Activated T-helper 17 cell treated with anti-CD3 and anti-CD28 coated beads, Interleukin-2, amount 50 U/mL, for 72 hours (primary cell): ENCODE measurements around the gene CIB1. TPM values are rescaled to one million over a fixed set of nuclear protein-coding genes. Genes with fewer than 3 reads are reported as not detected.
A peak's percentile ranks its signal among the peaks of the same experiment; 100 is the strongest.
"Not testable (repeated sequence)": the region's sequence is repeated elsewhere in the genome, so short reads cannot be mapped to it uniquely, and the experiment has no call there.

Source experiments
- ATAC-seq: fragments of 150-1000 bp; cut with Tn5 transposase; replicated peaks from 2 replicates; pipeline ENCODE4 v1.10.0; 2021; ENCODE audit warnings: mild to moderate bottlenecking, moderate library complexity
- H3K27ac Mint-ChIP-seq: one replicate; pipeline ENCODE4 v1.8.0; 2022; ENCODE audit warnings: mixed read lengths
- H3K27me3 Mint-ChIP-seq: one replicate; pipeline ENCODE4 v1.8.0; 2022; ENCODE audit warnings: mixed read lengths
- H3K36me3 Mint-ChIP-seq: one replicate; pipeline ENCODE4 v1.8.0; 2022; ENCODE audit warnings: low read depth, mild to moderate bottlenecking, mixed read lengths
- H3K4me1 Mint-ChIP-seq: one replicate; pipeline ENCODE4 v1.8.0; 2022; ENCODE audit warnings: mixed read lengths
- H3K4me3 Mint-ChIP-seq: one replicate; pipeline ENCODE4 v1.8.0; 2022; ENCODE audit warnings: mild to moderate bottlenecking, mixed read lengths
- H3K9me3 Mint-ChIP-seq: one replicate; pipeline ENCODE4 v1.8.0; 2022; ENCODE audit warnings: mixed read lengths
- total RNA-seq, 2 donors: library from RNA; stranded (reverse); gene quantifications; one replicate each; pipeline ENCODE4 v1.2.3, GENCODE V29; 2022

The CIB1 gene
- total RNA-seq = 100 to 1,000 TPM; 128 to 163 TPM

- peak; percentile 89 for ATAC-seq
- Mint-ChIP-seq H3K27ac (peak within 1 kb of the TSS; percentile 90), H3K36me3 (peaks cover 72% of the 10 kb centered on the region), H3K27me3 (no peaks in the 10 kb centered on the region), H3K4me3 (peak within 1 kb of the TSS; percentile 98), H3K9me3 (no peaks in the 10 kb centered on the region), H3K4me1 (peaks cover 14% of the 10 kb centered on the region)
Observed at GRCh38 chr15:90233387-90234095, at the start of gene CIB1. TSS of gene CIB1 (minus strand) at chr15:90233941. CDS start at chr15:90233885, 56 bp downstream.

- H3K27me3 Mint-ChIP-seq, ATAC-seq, H3K27ac Mint-ChIP-seq, H3K36me3 Mint-ChIP-seq, H3K4me1 Mint-ChIP-seq, H3K4me3 Mint-ChIP-seq, H3K9me3 Mint-ChIP-seq: not testable (repeated sequence)
Observed at GRCh38 chr15:90281637-90282036, 47.9 kb upstream of the CIB1 start.

- H3K36me3 Mint-ChIP-seq, H3K27ac Mint-ChIP-seq, H3K4me3 Mint-ChIP-seq, ATAC-seq, H3K27me3 Mint-ChIP-seq, H3K9me3 Mint-ChIP-seq, H3K4me1 Mint-ChIP-seq: not testable (repeated sequence)
Observed at GRCh38 chr15:90280743-90281142, 47.0 kb upstream of the CIB1 start.

GRCh38 chr15:90278467-90278866 is 44.7 kb upstream of the CIB1 start:
- ATAC-seq, H3K4me1 Mint-ChIP-seq: not testable (repeated sequence)

GRCh38 chr15:90271459-90272166 is 37.9 kb upstream of the CIB1 start:
- no peak for ATAC-seq
- H3K36me3 Mint-ChIP-seq = peaks cover 94% of the 10 kb centered on the region
- H3K27me3 Mint-ChIP-seq = no peaks in the 10 kb centered on the region
- H3K4me1 Mint-ChIP-seq = peaks cover 37% of the 10 kb centered on the region
- peak overlapping the region; percentile 83 for H3K27ac Mint-ChIP-seq
- H3K4me3 Mint-ChIP-seq = no peak overlapping the region
- no peaks in the 10 kb centered on the region for H3K9me3 Mint-ChIP-seq

More at GRCh38 chr15:90278467-90278866, 44.7 kb upstream of the CIB1 start:
- H3K36me3 Mint-ChIP-seq = peaks cover 27% of the 10 kb centered on the region
- not testable (repeated sequence) for H3K4me3 Mint-ChIP-seq, H3K27me3 Mint-ChIP-seq, H3K9me3 Mint-ChIP-seq, H3K27ac Mint-ChIP-seq

- Mint-ChIP-seq H3K27me3 (no peaks in the 10 kb centered on the region), H3K36me3 (peaks cover 93% of the 10 kb centered on the region), H3K27ac (peak overlapping the region; percentile 83), H3K4me3 (peak overlapping the region; percentile 42), H3K9me3 (no peaks in the 10 kb centered on the region), H3K4me1 (peaks cover 34% of the 10 kb centered on the region)
- ATAC-seq = no peak
Observed at GRCh38 chr15:90270502-90271150, 36.9 kb upstream of the CIB1 start.

GRCh38 chr15:90268415-90268814 is 34.7 kb upstream of the CIB1 start:
- Mint-ChIP-seq H3K4me1 (peaks cover 30% of the 10 kb centered on the region), H3K9me3 (no peaks in the 10 kb centered on the region), H3K36me3 (peaks cover 73% of the 10 kb centered on the region)

GRCh38 chr15:90266485-90266884 is 32.7 kb upstream of the CIB1 start:
- Mint-ChIP-seq H3K4me1 (peaks cover 30% of the 10 kb centered on the region), H3K9me3 (no peaks in the 10 kb centered on the region), H3K4me3 (peak overlapping the region; percentile 97), H3K36me3 (peaks cover 54% of the 10 kb centered on the region), H3K27me3 (no peaks in the 10 kb centered on the region), H3K27ac (peak overlapping the region; percentile 98)
- ATAC-seq = no peak

More at GRCh38 chr15:90268415-90268814, 34.7 kb upstream of the CIB1 start:
- H3K27me3 Mint-ChIP-seq = no peaks in the 10 kb centered on the region
- peak overlapping the region; percentile 97 for H3K4me3 Mint-ChIP-seq
- no peak for ATAC-seq
- peak overlapping the region; percentile 82 for H3K27ac Mint-ChIP-seq

GRCh38 chr15:90266061-90266431 is 32.3 kb upstream of the CIB1 start:
- Mint-ChIP-seq H3K27me3 (no peaks in the 10 kb centered on the region), H3K27ac (peak overlapping the region; percentile 98), H3K36me3 (peaks cover 50% of the 10 kb centered on the region), H3K9me3 (no peaks in the 10 kb centered on the region), H3K4me1 (peaks cover 26% of the 10 kb centered on the region), H3K4me3 (peak overlapping the region; percentile 97)
- peak; percentile 38 for ATAC-seq

- H3K27ac Mint-ChIP-seq = peak within 1 kb of the TSS; percentile 98
- peaks cover 44% of the 10 kb centered on the region for H3K36me3 Mint-ChIP-seq
- H3K4me1 Mint-ChIP-seq = peaks cover 22% of the 10 kb centered on the region
- H3K9me3 Mint-ChIP-seq = no peaks in the 10 kb centered on the region
- no peaks in the 10 kb centered on the region for H3K27me3 Mint-ChIP-seq
- ATAC-seq = peak; percentile 89
- peak within 1 kb of the TSS; percentile 97 for H3K4me3 Mint-ChIP-seq
Observed at GRCh38 chr15:90265271-90266060, 31.7 kb upstream of the CIB1 start, which contains the start of gene NGRN. TSS of gene NGRN (plus strand) at chr15:90265672. CDS start at chr15:90265713, 41 bp downstream.

- Mint-ChIP-seq H3K27ac (peak overlapping the region; percentile 98), H3K4me1 (peaks cover 17% of the 10 kb centered on the region), H3K9me3 (no peaks in the 10 kb centered on the region), H3K36me3 (peaks cover 36% of the 10 kb centered on the region), H3K4me3 (peak overlapping the region; percentile 97), H3K27me3 (no peaks in the 10 kb centered on the region)
- peak; percentile 69 for ATAC-seq
Observed at GRCh38 chr15:90264671-90265070, 30.9 kb upstream of the CIB1 start.

- ATAC-seq = no peak
Observed at GRCh38 chr15:90262426-90262825, 28.7 kb upstream of the CIB1 start.

GRCh38 chr15:90261811-90262210 is 28.1 kb upstream of the CIB1 start:
- Mint-ChIP-seq H3K27me3 (no peaks in the 10 kb centered on the region), H3K4me1 (peaks cover 4% of the 10 kb centered on the region), H3K27ac (peak overlapping the region; percentile 7), H3K36me3 (peaks cover 9% of the 10 kb centered on the region), H3K9me3 (no peaks in the 10 kb centered on the region), H3K4me3 (no peak overlapping the region)
- ATAC-seq = no peak

More at GRCh38 chr15:90262426-90262825, 28.7 kb upstream of the CIB1 start:
- Mint-ChIP-seq H3K36me3 (peaks cover 15% of the 10 kb centered on the region), H3K27ac (peak overlapping the region; percentile 7), H3K4me1 (peaks cover 4% of the 10 kb centered on the region), H3K27me3 (no peaks in the 10 kb centered on the region), H3K9me3 (no peaks in the 10 kb centered on the region), H3K4me3 (no peak overlapping the region)

GRCh38 chr15:90260731-90261130 is 27.0 kb upstream of the CIB1 start:
- not testable (repeated sequence) for H3K9me3 Mint-ChIP-seq, H3K27ac Mint-ChIP-seq, H3K36me3 Mint-ChIP-seq, H3K4me3 Mint-ChIP-seq, ATAC-seq, H3K27me3 Mint-ChIP-seq, H3K4me1 Mint-ChIP-seq
